HG02885 (cell line): ENCODE measurements around the gene PRR15L.

Experiments used
- ATAC-seq: cut with Tn5 transposase; IDR thresholded peaks from one replicate; pipeline ENCODE4 v1.9.1; 2021; ENCODE audit warnings: mild to moderate bottlenecking; ENCODE audit not compliant: unreplicated experiment, poor library complexity

Gene PRR15L

GRCh38 chr17:47907932-47908562, 49.6 kb downstream of the PRR15L start:
- ATAC-seq = no peak

- no peak for ATAC-seq
Measured at GRCh38 chr17:47906443-47906842, 51.2 kb downstream of the PRR15L start.

- no peak for ATAC-seq
Measured at GRCh38 chr17:47905221-47905733, 52.4 kb downstream of the PRR15L start.

GRCh38 chr17:47902039-47902744, 55.5 kb downstream of the PRR15L start:
- ATAC-seq = no peak
